KMS-11 (cell line): Measurements from ENCODE around the gene ISCA2.
A peak's percentile ranks its signal among the peaks of the same experiment; 100 is the strongest.

Source experiments
- H2AFZ ChIP-seq: fragments of 200-600 bp; sonication (generic); 2 replicates; pipeline ENCODE4 v1.6.1; 2016; ENCODE audit warnings: antibody characterized with exemption, mixed run types, low read depth
- H3K27ac ChIP-seq: fragments of 200-600 bp; sonication (generic); 2 replicates; pipeline ENCODE4 v1.6.1; 2016; ENCODE audit warnings: mild to moderate bottlenecking, mixed run types
- H3K27me3 ChIP-seq: fragments of 200-600 bp; sonication (generic); 2 replicates; pipeline ENCODE4 v1.6.1; 2017; ENCODE audit warnings: mild to moderate bottlenecking, low read depth, mixed run types, moderate library complexity; ENCODE audit not compliant: insufficient read depth
- H3K36me3 ChIP-seq: fragments of 200-600 bp; sonication (generic); 2 replicates; pipeline ENCODE4 v1.6.1; 2017; ENCODE audit warnings: mild to moderate bottlenecking, mixed run types; ENCODE audit not compliant: insufficient read depth
- H3K4me1 ChIP-seq: fragments of 200-600 bp; sonication (generic); 2 replicates; pipeline ENCODE4 v1.6.1; 2016; ENCODE audit warnings: mild to moderate bottlenecking, low read depth, mixed run types; ENCODE audit not compliant: poor library complexity, severe bottlenecking
- H3K4me2 ChIP-seq: fragments of 200-600 bp; sonication (generic); 2 replicates; pipeline ENCODE4 v1.7.0; 2016; ENCODE audit warnings: mild to moderate bottlenecking, mixed run types
- H3K4me3 ChIP-seq: fragments of 200-600 bp; sonication (generic); IDR thresholded peaks from 2 replicates; pipeline ENCODE4 v1.6.1; 2017; ENCODE audit warnings: low read depth, low read length, mixed read lengths; ENCODE audit not compliant: insufficient read depth
- H3K79me2 ChIP-seq: fragments of 200-600 bp; sonication (generic); 2 replicates; pipeline ENCODE4 v1.6.1; 2016; ENCODE audit warnings: low read depth, mixed run types; ENCODE audit not compliant: insufficient read depth
- H3K9ac ChIP-seq: fragments of 200-600 bp; sonication (generic); 2 replicates; pipeline ENCODE4 v1.6.1; 2016; ENCODE audit warnings: mild to moderate bottlenecking, mixed run types
- H4K20me1 ChIP-seq: fragments of 200-600 bp; sonication (generic); 2 replicates; pipeline ENCODE4 v1.6.1; 2016; ENCODE audit warnings: mild to moderate bottlenecking, mixed run types; ENCODE audit not compliant: insufficient read depth
- TF ChIP-seq, protein P1 (sequence below): fragments of 200-600 bp; sonication (generic); conservative IDR thresholded peaks from 2 replicates; pipeline ENCODE4 v1.6.1; 2017; ENCODE audit warnings: low read depth, mild to moderate bottlenecking, antibody characterized with exemption, low read length, moderate library complexity, mixed read lengths

Gene ISCA2

DNA sequence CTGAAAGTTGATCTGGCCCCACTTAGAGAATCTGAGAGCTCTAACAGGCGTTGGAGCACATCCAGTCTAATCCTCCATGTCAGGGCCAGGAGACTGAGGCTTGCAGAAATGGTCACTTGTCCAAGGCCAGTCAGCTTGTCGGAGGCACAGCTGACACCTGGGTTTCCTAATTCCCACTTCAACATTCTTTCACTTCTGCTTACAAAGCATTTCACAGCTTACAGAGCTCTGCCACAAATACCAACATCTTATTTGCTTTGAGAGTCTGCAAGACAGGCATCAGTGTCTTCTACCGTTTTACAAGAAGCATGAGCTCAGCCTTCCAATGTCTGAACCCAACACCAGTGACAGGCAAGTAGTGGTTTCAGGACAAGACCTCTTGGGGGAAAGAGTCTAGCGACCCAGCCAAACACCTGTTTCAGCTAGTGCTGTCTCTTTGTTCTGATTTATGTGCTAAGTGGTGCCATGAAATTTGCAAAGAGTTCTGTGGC, 31.8 kb downstream of the ISCA2 start:
- TF ChIP-seq, protein P1, sequence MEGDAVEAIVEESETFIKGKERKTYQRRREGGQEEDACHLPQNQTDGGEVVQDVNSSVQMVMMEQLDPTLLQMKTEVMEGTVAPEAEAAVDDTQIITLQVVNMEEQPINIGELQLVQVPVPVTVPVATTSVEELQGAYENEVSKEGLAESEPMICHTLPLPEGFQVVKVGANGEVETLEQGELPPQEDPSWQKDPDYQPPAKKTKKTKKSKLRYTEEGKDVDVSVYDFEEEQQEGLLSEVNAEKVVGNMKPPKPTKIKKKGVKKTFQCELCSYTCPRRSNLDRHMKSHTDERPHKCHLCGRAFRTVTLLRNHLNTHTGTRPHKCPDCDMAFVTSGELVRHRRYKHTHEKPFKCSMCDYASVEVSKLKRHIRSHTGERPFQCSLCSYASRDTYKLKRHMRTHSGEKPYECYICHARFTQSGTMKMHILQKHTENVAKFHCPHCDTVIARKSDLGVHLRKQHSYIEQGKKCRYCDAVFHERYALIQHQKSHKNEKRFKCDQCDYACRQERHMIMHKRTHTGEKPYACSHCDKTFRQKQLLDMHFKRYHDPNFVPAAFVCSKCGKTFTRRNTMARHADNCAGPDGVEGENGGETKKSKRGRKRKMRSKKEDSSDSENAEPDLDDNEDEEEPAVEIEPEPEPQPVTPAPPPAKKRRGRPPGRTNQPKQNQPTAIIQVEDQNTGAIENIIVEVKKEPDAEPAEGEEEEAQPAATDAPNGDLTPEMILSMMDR, result no peak
- Histone ChIP-seq H3K9ac (no peak overlapping the region), H3K79me2 (no peaks in the 10 kb centered on the region), H3K4me2 (peak overlapping the region; percentile 36; the same call in 1 of the 2 replicates), H4K20me1 (no peaks in the 10 kb centered on the region), H3K36me3 (no peaks in the 10 kb centered on the region), H2AFZ (no peak overlapping the region), H3K4me3 (no peak overlapping the region), H3K4me1 (peaks cover 32% of the 10 kb centered on the region), H3K27me3 (no peaks in the 10 kb centered on the region), H3K27ac (peak overlapping the region; percentile 46; the same call in 1 of the 2 replicates)

DNA sequence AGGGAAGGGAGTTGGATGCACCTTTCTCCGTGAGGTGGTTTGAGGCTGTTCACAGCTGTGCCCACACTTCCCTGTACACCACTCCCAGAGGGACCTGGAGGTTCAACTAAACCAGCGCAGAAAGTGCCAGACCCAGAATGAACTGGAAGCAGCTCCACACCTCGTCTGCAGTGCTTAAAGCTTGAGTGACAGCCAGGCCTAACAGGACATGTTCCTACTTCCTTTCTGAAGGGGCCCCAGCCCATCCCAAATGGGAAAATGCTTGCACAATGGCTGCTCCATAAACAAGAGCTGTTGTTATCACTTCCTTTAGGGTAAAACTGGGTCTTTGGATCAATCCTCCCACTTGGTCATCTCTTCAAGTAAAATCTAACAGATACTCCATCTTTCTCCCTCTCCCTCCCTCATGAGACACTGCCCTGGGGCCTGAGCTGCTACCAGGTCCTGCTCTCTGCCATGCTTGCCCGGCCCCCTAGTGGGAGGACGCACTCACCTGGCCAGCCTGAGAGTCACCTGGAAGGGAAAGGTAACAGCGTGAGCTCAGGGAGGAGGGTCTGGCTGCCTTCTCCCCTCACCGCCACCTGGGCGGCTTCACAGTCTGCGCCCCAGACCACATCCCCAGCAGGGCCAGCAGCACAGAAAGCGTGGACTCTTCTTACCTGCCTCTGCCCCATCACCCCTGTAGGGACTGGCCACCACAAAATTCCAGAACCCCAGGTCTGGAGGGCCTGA, 33.5 kb downstream of the ISCA2 start:
- peak overlapping the region; percentile 36; the same call in 1 of the 2 replicates for H3K4me2 ChIP-seq
- no peaks in the 10 kb centered on the region for H4K20me1 ChIP-seq
- H3K9ac ChIP-seq, result no peak overlapping the region
- H2AFZ ChIP-seq, result no peak overlapping the region
- no peak overlapping the region for H3K27ac ChIP-seq
- no peaks in the 10 kb centered on the region for H3K27me3 ChIP-seq
- TF ChIP-seq, protein P1, result no peak
- H3K4me3 ChIP-seq, result no peak overlapping the region
- no peaks in the 10 kb centered on the region for H3K36me3 ChIP-seq
- H3K4me1 ChIP-seq, result peaks cover 32% of the 10 kb centered on the region
- H3K79me2 ChIP-seq, result no peaks in the 10 kb centered on the region

DNA sequence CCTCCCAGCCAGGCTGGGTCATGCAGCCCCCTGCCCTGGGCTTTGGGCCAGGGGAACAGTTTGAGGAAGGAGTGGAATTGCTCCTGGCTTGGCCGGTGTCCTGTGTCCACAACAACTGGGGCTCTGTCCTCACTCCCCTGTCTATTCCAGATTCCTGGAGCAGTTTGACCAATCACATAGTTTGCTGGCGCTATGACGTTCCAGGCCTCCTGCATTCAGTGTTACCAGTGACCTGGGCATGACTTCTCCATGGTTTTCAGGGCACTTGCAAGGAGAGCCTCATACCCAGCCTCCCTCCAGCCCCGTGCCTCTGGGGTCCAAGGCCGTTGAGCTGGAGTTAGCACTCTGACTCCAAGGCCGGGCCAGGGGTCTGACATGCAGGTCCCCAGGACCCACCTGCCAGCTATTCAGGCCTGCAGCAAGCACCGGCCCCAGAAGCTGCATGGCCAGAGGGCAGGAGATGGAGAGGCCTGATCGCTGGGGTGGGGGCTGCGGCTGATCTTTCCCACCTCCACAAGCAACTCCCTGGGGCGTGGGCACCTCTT, 34.2 kb downstream of the ISCA2 start:
- TF ChIP-seq, protein P1, result no peak
- Histone ChIP-seq H3K27me3 (no peaks in the 10 kb centered on the region), H3K4me2 (no peak overlapping the region), H3K79me2 (no peaks in the 10 kb centered on the region), H3K27ac (no peak overlapping the region), H3K4me3 (no peak overlapping the region), H4K20me1 (no peaks in the 10 kb centered on the region), H2AFZ (no peak overlapping the region), H3K36me3 (no peaks in the 10 kb centered on the region), H3K9ac (no peak overlapping the region), H3K4me1 (peaks cover 32% of the 10 kb centered on the region)

DNA sequence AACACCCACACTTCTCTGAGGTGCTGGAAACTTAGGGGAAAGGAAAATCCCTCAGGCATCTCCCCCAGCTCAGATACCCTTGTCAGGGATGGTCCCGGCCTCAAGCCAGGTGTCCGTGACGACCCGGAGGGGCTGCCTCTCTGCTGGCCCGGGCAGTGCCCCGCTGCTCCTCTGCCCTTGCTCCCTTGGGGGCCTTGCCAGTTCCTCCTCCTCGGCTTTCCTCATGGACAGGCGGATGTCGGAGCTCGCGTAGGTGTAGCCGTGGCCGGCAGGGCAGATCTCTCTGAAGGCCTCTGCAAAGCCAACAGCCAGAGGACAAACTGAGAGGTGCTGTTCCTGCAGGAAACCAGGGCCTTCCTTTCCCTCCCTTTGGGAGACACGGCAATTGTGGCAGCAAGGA, 34.8 kb downstream of the ISCA2 start:
- Histone ChIP-seq H4K20me1 (no peaks in the 10 kb centered on the region), H3K4me3 (no peak overlapping the region), H3K27ac (no peak overlapping the region), H3K27me3 (no peaks in the 10 kb centered on the region), H3K4me2 (no peak overlapping the region), H3K9ac (no peak overlapping the region), H3K79me2 (no peaks in the 10 kb centered on the region), H3K36me3 (no peaks in the 10 kb centered on the region), H3K4me1 (peaks cover 32% of the 10 kb centered on the region), H2AFZ (no peak overlapping the region)
- TF ChIP-seq, protein P1, result no peak
